GM12873 (cell line): ENCODE data around the gene SLC19A3.

Experiments used
- CTCF ChIP-seq: IDR thresholded peaks from 2 replicates; pipeline ENCODE4 v1.5.1; 2012; ENCODE audit warnings: low read depth, mild to moderate bottlenecking, moderate library complexity, low read length, control low read depth; ENCODE audit not compliant: insufficient read depth; ENCODE audit errors: missing control alignments

SLC19A3 gene

GRCh38 chr2:227643990-227644551, 73.8 kb downstream of the SLC19A3 start:
- TF ChIP-seq CTCF: peak; percentile 21

- TF ChIP-seq CTCF: no peak
Measured at GRCh38 chr2:227642656-227643055, 75.2 kb downstream of the SLC19A3 start.

- no peak for TF ChIP-seq CTCF
Measured at GRCh38 chr2:227634201-227634600, 83.6 kb downstream of the SLC19A3 start.
